Parathyroid adenoma (tissue), 2 donors: ENCODE results near the gene UFSP2.

Source experiments
- H2AFZ ChIP-seq: fragments of 300-600 bp; sonication (generic); one replicate; pipeline ENCODE4 v1.7.0; 2017; ENCODE audit warnings: antibody characterized with exemption, mild to moderate bottlenecking
- H3K27ac ChIP-seq: fragments of 300-600 bp; sonication (generic); one replicate; pipeline ENCODE4 v1.7.0; 2017
- H3K27me3 ChIP-seq: fragments of 300-600 bp; sonication (generic); one replicate; pipeline ENCODE4 v1.7.0; 2017; ENCODE audit warnings: low read length; ENCODE audit not compliant: control insufficient read depth, insufficient read depth
- H3K36me3 ChIP-seq: fragments of 300-600 bp; sonication (generic); one replicate; pipeline ENCODE4 v1.7.0; 2017; ENCODE audit warnings: low read length; ENCODE audit not compliant: control insufficient read depth, insufficient read depth
- H3K4me1 ChIP-seq: fragments of 300-600 bp; sonication (generic); one replicate; pipeline ENCODE4 v1.7.0; 2017; ENCODE audit warnings: control low read depth
- H3K4me2 ChIP-seq: fragments of 300-600 bp; sonication (generic); one replicate; pipeline ENCODE4 v1.7.0; 2017; ENCODE audit warnings: low read length
- H3K4me3 ChIP-seq: fragments of 300-600 bp; sonication (generic); one replicate; pipeline ENCODE4 v1.7.0; 2017; ENCODE audit warnings: low read depth, low read length
- H3K79me2 ChIP-seq: fragments of 300-600 bp; sonication (generic); one replicate; pipeline ENCODE4 v1.7.0; 2017; ENCODE audit warnings: control low read depth
- H3K9ac ChIP-seq: fragments of 300-600 bp; sonication (generic); one replicate; pipeline ENCODE4 v1.7.0; 2017; ENCODE audit warnings: mild to moderate bottlenecking
- H3K9me3 ChIP-seq: fragments of 300-600 bp; sonication (generic); one replicate; pipeline ENCODE4 v1.7.0; 2017; ENCODE audit warnings: low read length; ENCODE audit not compliant: control insufficient read depth
- TF ChIP-seq, protein P1 (sequence below): fragments of 300-600 bp; sonication (generic); IDR thresholded peaks from one replicate; pipeline ENCODE4 v1.7.0; 2017; ENCODE audit warnings: antibody characterized with exemption, mild to moderate bottlenecking
- donor health status: primary hyperparathyroidism.

Gene UFSP2

DNA sequence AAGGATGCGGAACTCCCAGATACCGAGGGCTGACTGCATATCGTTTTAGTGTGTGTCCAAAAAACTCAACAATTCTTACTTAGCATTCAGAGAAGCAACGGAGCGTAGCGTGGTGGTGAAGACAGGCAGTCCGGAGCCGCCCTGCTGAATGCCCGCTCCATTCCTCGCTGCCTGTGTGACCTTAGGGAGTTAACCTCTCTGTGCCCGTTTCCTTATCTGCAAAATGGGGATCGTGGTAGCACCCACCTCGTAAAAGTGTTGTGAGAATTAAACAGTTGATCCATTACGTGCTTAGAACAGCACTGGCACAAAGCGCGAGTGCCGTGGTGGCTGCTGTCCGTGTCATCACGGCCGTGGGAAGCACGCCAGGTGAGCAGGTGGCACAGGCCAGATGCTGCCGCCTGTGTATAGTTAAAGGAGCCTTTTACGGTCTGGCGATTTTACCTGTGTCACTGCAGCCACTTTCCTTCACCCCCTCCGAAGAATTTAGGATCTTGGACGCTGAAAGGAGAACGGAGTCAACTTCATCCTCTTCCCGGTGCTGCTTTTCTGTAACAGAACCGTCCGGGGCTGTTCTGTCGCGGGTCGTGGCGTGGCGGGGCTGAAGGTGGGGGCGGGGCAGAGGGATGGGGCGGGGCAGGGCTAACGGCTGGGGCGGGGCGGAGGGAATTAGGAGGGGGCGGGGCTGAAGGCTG is 44.9 kb upstream of the UFSP2 start:
- H3K36me3 ChIP-seq = no peaks in the 10 kb centered on the region
- H3K4me2 ChIP-seq = peak overlapping the region; percentile 99
- no peaks in the 10 kb centered on the region for H3K79me2 ChIP-seq
- peak overlapping the region; percentile 81 for H2AFZ ChIP-seq
- H3K27me3 ChIP-seq = no peaks in the 10 kb centered on the region
- no peaks in the 10 kb centered on the region for H3K9me3 ChIP-seq
- H3K4me1 ChIP-seq = no peaks in the 10 kb centered on the region
- peak overlapping the region; percentile 51 for H3K27ac ChIP-seq
- H3K4me3 ChIP-seq = peak overlapping the region; percentile 72
- TF ChIP-seq, protein P1, sequence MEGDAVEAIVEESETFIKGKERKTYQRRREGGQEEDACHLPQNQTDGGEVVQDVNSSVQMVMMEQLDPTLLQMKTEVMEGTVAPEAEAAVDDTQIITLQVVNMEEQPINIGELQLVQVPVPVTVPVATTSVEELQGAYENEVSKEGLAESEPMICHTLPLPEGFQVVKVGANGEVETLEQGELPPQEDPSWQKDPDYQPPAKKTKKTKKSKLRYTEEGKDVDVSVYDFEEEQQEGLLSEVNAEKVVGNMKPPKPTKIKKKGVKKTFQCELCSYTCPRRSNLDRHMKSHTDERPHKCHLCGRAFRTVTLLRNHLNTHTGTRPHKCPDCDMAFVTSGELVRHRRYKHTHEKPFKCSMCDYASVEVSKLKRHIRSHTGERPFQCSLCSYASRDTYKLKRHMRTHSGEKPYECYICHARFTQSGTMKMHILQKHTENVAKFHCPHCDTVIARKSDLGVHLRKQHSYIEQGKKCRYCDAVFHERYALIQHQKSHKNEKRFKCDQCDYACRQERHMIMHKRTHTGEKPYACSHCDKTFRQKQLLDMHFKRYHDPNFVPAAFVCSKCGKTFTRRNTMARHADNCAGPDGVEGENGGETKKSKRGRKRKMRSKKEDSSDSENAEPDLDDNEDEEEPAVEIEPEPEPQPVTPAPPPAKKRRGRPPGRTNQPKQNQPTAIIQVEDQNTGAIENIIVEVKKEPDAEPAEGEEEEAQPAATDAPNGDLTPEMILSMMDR = no peak
- H3K9ac ChIP-seq = no peak overlapping the region

DNA sequence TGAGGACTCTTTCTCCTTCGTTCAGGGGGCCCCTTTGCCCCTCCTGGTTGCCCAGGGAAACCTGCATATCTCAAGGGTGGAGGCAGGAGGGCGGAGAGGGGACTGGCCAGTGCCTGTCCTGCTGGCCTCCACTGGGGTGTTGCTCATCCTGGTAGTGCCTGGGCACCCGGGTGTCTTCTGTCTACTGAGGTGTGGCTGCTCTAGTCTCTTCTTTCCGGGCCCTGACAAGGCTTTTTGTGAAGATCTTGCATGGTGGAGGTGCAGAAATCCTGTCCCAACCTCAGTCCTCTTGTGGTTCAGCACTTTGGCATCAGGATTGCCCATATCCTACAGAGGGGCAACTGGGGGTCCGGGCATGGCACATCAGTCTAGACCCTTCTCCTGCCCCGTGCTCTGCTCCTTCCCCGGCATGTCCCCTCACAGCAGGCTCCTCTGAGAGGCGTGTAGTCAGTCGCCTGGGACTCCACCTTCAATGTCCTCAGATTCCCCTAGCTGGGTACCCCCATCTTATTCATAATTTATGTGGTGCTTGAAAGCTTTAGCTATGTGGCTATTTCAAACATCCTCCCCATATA is 43.9 kb upstream of the UFSP2 start:
- Histone ChIP-seq H3K9me3 (no peaks in the 10 kb centered on the region), H2AFZ (no peak overlapping the region), H3K27ac (no peak overlapping the region), H3K36me3 (no peaks in the 10 kb centered on the region), H3K9ac (no peak overlapping the region), H3K79me2 (no peaks in the 10 kb centered on the region), H3K27me3 (no peaks in the 10 kb centered on the region), H3K4me1 (no peaks in the 10 kb centered on the region), H3K4me3 (no peak overlapping the region), H3K4me2 (no peak overlapping the region)
- TF ChIP-seq, protein P1 = no peak

DNA sequence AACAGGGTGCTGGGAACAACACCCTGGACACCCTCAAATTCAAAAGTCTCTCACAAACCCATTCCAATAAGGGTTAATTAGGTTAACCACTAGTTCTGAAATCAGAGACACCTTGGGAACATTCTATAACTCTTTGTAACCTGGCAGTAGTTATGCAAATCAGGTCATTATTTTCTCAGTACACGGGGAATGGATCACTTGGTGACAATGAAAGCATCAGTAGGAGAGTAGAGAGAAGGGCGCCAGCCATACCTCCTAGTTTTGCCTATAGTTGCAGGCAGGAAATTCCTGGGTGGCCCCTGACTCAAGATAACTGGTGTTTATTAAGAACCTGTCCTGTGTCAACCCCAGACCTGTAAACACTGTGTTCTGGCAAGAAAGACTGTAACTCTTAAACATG is 43.2 kb upstream of the UFSP2 start:
- Histone ChIP-seq H3K4me1 (no peaks in the 10 kb centered on the region), H3K9ac (no peak overlapping the region), H2AFZ (no peak overlapping the region), H3K36me3 (no peaks in the 10 kb centered on the region), H3K4me3 (no peak overlapping the region), H3K4me2 (no peak overlapping the region), H3K27ac (no peak overlapping the region), H3K27me3 (no peaks in the 10 kb centered on the region), H3K9me3 (no peaks in the 10 kb centered on the region), H3K79me2 (no peaks in the 10 kb centered on the region)
- TF ChIP-seq, protein P1 = no peak

DNA sequence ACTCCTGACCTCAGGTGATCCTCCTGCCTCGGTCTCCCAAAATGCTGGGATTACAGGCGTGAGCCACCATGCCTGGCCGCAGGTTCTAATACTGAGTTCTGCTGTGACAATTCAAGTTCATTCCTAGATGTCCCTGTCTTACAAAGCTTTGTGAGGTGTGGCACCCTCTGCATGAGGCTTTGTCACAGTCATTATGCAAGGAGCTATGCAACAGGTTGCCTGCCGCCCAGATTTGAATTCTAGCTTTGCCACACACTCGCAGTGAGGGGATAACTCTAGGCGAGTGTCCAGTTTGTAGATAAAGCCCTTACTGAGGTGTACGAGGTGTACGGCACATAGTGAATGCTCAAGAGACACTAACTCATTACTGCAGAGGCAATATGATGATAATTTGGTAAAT is 42.2 kb upstream of the UFSP2 start:
- Histone ChIP-seq H3K27me3 (no peaks in the 10 kb centered on the region), H2AFZ (no peak overlapping the region), H3K4me1 (no peaks in the 10 kb centered on the region), H3K36me3 (no peaks in the 10 kb centered on the region), H3K79me2 (no peaks in the 10 kb centered on the region), H3K4me3 (no peak overlapping the region), H3K27ac (no peak overlapping the region), H3K9me3 (no peaks in the 10 kb centered on the region), H3K4me2 (no peak overlapping the region), H3K9ac (no peak overlapping the region)
- TF ChIP-seq, protein P1 = no peak

DNA sequence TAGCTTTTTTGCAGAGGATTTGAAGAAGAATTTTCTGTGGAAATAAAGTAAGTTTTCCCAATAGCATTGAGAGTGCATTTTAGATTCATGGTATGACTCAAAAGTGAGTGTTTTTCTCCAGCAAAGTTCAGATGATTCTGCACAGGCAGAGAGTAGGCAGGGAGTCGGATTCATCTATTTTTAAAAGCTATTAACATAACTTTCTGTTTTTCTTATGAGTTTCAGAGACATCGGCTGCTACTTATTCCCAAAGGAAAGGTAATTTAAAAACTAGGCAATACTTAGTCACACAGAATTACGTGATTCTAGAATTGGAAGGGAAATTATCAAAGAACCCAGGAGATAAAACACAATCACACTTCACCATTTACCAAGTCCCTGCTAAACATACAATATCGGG is 41.3 kb upstream of the UFSP2 start:
- H3K27me3 ChIP-seq = no peaks in the 10 kb centered on the region
- no peak overlapping the region for H3K27ac ChIP-seq
- H2AFZ ChIP-seq = no peak overlapping the region
- H3K36me3 ChIP-seq = no peaks in the 10 kb centered on the region
- H3K79me2 ChIP-seq = no peaks in the 10 kb centered on the region
- no peak overlapping the region for H3K4me3 ChIP-seq
- no peaks in the 10 kb centered on the region for H3K4me1 ChIP-seq
- H3K4me2 ChIP-seq = no peak overlapping the region
- H3K9me3 ChIP-seq = no peaks in the 10 kb centered on the region
- TF ChIP-seq, protein P1 = no peak
- H3K9ac ChIP-seq = no peak overlapping the region
